GM13976 (cell line): ENCODE measurements around the gene CD151.

Source experiments
- DNase-seq: peaks from one replicate; pipeline ENCODE4 v3.0.0; 2012; ENCODE audit warnings: low spot score
- in situ Hi-C: fragments of 300-500 bp; cut with MboI; formaldehyde crosslinking; loops from one replicate; pipeline ENCODE4 v1.12.0; 2022; ENCODE audit warnings: low sequenced_read_pairs, mixed read lengths, inconsistent platforms; ENCODE audit not compliant: unreplicated experiment
- TF ChIP-seq, protein P1 (sequence below): IDR thresholded peaks from 2 replicates; pipeline ENCODE4 v1.5.1; 2012; ENCODE audit warnings: borderline replicate concordance, mild to moderate bottlenecking; ENCODE audit not compliant: insufficient read depth; ENCODE audit errors: extremely low read depth, missing control alignments, control extremely low read depth

CD151 gene

DNA sequence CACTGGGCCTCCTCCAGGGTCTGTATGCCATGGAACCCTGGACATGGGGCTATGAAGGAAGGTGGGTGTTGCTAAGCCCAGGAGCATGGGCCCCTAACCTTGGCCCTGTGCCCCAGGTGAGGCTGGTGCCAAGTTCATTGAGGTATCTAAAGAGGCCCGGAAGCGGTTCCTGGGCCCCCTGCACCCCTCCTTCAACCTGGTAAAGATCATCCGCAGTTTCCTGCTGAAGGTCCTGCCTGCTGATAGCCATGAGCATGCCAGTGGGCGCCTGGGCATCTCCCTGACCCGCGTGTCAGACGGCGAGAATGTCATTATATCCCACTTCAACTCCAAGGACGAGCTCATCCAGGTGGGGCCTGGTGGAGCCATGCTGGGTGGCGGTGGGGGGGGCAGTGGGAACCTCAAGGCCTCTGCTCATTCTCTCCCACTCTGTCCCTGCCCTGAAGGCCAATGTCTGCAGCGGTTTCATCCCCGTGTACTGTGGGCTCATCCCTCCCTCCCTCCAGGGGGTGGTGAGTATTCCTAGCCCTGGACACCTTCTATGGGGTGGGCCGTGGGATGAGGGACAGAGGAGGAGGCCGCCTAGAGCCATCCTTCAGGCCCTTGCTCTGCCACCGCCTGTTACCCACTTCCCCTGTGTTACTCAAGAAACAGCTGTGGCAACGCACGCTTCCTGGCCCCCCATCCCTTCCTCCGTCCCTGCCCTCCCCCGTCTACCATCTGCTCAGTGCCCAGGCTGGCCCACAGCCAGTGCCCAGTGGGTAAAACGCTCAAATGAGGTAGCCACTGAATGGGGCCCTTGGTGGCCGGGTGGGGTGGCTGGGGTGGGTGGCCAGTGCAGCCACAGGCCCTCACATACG, 11.0 kb upstream of the CD151 start:
- TF ChIP-seq, protein P1, sequence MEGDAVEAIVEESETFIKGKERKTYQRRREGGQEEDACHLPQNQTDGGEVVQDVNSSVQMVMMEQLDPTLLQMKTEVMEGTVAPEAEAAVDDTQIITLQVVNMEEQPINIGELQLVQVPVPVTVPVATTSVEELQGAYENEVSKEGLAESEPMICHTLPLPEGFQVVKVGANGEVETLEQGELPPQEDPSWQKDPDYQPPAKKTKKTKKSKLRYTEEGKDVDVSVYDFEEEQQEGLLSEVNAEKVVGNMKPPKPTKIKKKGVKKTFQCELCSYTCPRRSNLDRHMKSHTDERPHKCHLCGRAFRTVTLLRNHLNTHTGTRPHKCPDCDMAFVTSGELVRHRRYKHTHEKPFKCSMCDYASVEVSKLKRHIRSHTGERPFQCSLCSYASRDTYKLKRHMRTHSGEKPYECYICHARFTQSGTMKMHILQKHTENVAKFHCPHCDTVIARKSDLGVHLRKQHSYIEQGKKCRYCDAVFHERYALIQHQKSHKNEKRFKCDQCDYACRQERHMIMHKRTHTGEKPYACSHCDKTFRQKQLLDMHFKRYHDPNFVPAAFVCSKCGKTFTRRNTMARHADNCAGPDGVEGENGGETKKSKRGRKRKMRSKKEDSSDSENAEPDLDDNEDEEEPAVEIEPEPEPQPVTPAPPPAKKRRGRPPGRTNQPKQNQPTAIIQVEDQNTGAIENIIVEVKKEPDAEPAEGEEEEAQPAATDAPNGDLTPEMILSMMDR = no peak
- no peak for DNase-seq

DNA sequence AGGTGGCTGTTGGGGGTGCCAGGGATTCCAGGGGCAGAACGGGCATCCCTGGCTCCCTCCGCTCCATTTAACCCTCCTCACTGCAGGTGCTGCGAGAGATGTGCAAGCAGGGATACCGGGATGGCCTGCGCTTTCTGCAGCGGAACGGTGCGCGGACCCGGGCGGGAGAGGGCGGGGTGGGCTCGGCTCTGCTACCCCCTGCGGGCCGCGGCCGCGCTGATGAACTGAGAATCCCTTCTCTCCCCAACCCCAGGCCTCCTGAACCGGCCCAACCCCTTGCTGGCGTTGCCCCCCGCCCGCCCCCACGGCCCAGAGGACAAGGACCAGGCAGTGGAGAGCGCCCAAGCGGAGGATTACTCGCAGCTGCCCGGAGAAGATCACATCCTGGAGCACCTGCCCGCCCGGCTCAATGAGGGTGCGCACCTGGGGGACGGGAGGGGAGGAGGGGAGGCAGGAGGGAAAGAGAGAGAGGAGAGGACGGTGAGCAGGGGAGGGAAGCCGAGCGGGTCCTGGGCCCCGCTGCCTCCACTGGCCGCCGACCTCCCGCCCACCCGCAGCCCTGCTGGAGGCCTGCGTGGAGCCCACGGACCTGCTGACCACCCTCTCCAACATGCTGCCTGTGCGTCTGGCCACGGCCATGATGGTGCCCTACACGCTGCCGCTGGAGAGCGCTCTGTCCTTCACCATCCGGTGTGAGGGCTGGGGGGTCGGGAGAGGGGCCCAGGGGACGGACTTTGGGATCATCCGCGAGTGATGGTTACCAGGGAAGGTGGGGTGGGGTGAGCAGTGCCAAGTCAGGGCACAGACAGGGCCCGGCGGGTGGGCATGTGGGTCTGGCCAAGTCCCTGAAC, 9.1 kb upstream of the CD151 start:
- in situ Hi-C loops = no loop called here
- DNase-seq = no peak
- TF ChIP-seq, protein P1 = no peak

More for the DNA sequence above, 11.0 kb upstream of the CD151 start:
- in situ Hi-C loops = no loop called here

DNA sequence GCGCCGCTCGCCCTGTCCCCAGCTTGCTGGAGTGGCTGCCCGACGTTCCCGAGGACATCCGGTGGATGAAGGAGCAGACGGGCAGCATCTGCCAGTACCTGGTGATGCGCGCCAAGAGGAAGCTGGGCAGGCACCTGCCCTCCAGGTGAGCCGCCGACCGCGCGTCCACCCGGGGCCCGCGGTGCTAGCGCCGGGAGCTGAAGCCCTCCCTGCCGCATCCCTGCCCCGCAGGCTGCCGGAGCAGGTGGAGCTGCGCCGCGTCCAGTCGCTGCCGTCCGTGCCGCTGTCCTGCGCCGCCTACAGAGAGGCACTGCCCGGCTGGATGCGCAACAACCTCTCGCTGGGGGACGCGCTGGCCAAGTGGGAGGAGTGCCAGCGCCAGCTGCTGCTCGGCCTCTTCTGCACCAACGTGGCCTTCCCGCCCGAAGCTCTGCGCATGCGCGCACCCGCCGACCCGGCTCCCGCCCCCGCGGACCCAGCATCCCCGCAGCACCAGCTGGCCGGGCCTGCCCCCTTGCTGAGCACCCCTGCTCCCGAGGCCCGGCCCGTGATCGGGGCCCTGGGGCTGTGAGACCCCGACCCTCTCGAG, 8.4 kb upstream of the CD151 start:
- DNase-seq = no peak
- TF ChIP-seq, protein P1 = no peak

DNA sequence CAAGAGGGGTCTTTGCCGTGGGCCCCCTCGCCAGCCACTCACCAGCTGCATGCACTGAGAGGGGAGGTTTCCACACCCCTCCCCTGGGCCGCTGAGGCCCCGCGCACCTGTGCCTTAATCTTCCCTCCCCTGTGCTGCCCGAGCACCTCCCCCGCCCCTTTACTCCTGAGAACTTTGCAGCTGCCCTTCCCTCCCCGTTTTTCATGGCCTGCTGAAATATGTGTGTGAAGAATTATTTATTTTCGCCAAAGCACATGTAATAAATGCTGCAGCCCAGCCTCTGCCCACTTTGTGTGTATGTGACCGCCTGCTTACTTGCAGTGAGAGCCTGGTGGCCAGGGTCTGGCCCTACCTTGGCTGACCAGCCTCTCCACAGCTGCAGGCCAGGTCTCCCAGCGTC, 7.8 kb upstream of the CD151 start:
- in situ Hi-C loops = no loop called here
- TF ChIP-seq, protein P1 = no peak
- no peak for DNase-seq

More for the DNA sequence above, 8.4 kb upstream of the CD151 start:
- in situ Hi-C loops = no loop called here

DNA sequence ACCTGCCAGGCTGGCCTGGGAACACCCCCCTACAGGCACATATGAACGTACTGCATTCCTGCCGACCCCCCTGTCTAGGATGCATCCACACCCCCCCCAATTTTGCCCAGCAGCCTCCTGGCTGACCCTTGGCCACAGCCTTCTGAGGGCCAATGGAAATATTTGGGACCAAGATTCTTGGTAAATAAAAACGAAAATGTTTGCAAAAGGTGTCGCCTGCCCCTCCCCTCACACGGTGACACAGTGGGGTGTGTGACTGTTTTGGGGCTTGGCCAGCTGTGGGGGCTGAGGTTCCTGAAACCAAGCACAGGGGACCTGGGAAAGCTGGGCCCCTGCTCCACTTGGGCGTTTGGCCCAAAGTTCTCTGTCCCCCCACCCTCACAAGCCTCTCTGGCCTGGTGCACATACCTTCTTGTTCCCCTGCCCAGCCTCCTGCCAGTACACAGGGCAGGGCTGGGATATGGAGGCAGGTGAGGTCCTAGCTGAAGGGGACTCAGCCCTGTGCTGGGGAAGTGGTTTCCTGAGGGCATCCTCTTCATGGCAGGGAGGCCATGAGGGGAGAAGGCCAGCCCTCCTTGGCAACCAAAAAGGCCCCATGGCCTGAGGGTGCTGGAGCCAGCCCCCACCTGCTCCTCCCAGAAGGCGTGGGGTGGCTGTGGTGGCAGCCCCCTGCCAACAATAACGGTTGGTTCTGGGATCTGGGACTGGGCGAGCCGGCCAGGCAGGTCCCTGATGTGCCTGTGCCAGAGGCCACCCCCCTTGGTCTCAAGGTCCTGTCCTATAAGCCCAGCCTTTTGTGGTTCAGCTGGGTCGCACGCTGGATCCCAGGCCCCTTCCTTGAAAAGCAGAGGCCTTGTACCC, 7.2 kb upstream of the CD151 start:
- TF ChIP-seq, protein P1 = no peak
- no peak for DNase-seq
- in situ Hi-C loops = no loop called here
